Measurements from ENCODE around the gene SRA1.
A peak's percentile ranks its signal among the peaks of the same experiment; 100 is the strongest.
"Not testable (repeated sequence)": the region's sequence is repeated elsewhere in the genome, so short reads cannot be mapped to it uniquely, and the experiment has no call there.

The SRA1 gene

DNA sequence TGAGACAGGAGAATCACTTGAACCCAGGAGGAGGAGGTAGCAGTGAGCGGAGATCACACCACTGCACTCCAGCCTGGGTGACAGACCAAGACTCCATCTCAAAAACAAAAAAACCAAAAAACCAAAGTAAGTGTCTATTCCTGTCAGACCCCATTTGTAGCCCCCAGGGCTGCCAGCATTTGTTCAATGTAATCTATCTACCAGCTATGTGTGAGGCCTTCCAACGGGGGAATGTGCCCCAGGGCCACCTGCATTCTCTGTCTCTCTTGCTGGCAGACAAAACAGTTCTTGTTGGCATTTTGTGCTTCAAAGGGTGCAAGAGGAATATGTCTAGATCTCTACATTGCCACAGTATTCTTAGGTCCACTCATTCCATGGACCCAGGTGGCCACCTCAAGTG, 41.6 kb upstream of the SRA1 start:
- TF ChIP-seq, protein P1, sequence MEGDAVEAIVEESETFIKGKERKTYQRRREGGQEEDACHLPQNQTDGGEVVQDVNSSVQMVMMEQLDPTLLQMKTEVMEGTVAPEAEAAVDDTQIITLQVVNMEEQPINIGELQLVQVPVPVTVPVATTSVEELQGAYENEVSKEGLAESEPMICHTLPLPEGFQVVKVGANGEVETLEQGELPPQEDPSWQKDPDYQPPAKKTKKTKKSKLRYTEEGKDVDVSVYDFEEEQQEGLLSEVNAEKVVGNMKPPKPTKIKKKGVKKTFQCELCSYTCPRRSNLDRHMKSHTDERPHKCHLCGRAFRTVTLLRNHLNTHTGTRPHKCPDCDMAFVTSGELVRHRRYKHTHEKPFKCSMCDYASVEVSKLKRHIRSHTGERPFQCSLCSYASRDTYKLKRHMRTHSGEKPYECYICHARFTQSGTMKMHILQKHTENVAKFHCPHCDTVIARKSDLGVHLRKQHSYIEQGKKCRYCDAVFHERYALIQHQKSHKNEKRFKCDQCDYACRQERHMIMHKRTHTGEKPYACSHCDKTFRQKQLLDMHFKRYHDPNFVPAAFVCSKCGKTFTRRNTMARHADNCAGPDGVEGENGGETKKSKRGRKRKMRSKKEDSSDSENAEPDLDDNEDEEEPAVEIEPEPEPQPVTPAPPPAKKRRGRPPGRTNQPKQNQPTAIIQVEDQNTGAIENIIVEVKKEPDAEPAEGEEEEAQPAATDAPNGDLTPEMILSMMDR (IDR thresholded peaks at IDR 0.05; ENCODE audit: low read length, missing control alignments) = no peak
- no peak for DNase-seq (ENCODE audit: low read depth)

DNA sequence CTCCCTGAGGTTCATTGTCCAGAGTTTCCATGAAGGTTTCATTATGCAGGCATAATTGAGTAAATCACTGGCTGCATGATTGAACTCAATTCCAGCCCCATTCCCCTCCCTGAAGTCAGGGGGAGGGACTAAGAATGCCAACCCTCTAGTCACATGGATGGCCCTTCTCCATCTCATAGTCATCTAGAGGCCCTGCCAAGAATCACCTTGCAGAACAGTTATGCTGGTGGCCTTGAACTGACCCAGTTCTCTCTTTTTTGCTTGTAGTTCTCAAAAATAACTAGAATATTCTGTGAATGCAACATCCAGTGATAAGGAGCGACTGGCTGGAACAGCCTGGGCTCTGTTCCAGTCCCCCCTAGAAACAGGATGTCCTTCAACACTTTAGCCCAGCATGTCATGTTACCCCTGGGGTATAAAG, 39.1 kb upstream of the SRA1 start:
- H3K4me3 ChIP-seq (replicated peaks; ENCODE audit: low read depth, low read length) = no peak overlapping the region
- TF ChIP-seq, protein P1 (IDR thresholded peaks at IDR 0.05; ENCODE audit: low read length, missing control alignments) = no peak
- peak; percentile 62 for DNase-seq (ENCODE audit: low read depth)

More for the DNA sequence above, 41.6 kb upstream of the SRA1 start:
- no peak overlapping the region for H3K4me3 ChIP-seq (replicated peaks; ENCODE audit: low read depth, low read length)

DNA sequence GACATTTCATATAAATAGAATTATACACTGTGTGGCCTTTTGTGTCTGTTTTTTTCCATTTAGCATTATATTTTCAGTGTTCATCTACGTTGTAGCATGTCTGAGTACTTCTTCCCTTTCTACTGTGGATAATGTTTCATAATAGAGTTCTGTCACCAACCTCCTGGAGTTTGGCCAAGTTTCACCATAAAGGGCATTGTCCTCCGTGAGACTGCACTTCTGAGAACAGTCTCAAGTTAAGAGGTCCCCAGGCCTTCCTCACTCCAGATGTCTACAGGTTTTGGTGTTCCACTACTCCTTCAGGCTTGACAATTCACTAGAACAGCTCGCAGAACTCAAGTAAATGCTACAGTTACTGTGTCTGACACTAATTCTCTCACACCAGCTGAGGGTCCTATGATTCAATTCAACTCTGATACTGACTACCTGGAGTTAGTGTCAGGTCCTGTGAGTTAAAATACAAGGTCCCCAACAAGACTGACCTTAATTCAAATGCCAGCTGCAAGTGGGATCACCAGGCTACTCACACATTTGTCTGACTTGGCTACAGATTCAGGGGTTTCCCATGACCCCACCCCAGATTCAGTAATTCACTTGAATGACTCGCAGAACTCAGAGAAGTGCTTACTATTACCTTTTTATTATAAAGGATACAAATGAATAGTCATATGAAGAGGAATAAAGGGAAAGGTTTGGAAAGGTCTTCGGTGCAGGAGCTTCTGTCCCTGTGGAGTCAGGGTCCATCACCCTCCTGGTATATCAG, 38.4 kb upstream of the SRA1 start:
- H3K4me3 ChIP-seq (replicated peaks; ENCODE audit: low read depth, low read length) = no peak overlapping the region
- TF ChIP-seq, protein P1 (IDR thresholded peaks at IDR 0.05; ENCODE audit: low read length, missing control alignments) = no peak
- DNase-seq (ENCODE audit: low read depth) = peak; percentile 49

DNA sequence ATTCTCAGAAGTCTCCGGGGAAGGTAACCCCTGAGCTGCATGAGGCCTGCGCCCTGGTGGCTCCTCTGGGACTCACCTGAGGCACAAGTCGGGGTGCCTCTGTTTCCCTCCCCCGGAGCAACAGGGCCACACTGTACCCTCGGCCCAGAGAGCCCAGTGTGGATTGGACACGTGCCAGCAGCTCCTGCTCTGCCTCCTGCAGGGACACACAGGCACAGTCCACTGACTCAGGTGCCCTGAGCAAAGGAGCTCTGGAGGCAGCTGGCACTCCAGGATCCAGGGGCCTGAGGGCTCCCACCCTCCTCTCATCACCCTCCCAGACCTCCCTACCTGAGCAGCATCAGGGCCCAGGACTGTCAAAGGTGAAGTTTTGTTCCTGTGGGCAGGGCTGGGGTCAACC, 36.9 kb upstream of the SRA1 start:
- DNase-seq (ENCODE audit: low read depth) = no peak
- TF ChIP-seq, protein P1 (IDR thresholded peaks at IDR 0.05; ENCODE audit: low read length, missing control alignments) = no peak
- H3K4me3 ChIP-seq (replicated peaks; ENCODE audit: low read depth, low read length) = no peak overlapping the region

DNA sequence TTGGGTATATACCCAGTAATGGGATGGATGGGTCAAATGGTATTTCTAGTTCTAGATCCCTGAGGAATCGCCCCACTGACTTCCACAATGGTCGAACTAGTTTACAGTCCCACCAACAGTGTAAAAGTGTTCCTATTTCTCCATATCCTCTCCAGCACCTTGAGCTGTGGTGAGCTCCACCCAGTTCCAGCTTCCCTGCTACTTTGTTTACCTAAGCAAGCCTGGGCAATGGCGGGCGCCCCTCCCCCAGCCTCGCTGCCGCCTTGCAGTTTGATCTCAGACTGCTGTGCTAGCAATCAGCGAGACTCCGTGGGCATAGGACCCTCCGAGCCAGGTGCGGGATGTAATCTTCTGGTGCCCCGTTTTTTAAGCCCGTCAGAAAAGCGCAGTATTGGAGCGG, 35.8 kb upstream of the SRA1 start:
- not testable (repeated sequence) for DNase-seq (ENCODE audit: low read depth); H3K4me3 ChIP-seq (replicated peaks; ENCODE audit: low read depth, low read length)

DNA sequence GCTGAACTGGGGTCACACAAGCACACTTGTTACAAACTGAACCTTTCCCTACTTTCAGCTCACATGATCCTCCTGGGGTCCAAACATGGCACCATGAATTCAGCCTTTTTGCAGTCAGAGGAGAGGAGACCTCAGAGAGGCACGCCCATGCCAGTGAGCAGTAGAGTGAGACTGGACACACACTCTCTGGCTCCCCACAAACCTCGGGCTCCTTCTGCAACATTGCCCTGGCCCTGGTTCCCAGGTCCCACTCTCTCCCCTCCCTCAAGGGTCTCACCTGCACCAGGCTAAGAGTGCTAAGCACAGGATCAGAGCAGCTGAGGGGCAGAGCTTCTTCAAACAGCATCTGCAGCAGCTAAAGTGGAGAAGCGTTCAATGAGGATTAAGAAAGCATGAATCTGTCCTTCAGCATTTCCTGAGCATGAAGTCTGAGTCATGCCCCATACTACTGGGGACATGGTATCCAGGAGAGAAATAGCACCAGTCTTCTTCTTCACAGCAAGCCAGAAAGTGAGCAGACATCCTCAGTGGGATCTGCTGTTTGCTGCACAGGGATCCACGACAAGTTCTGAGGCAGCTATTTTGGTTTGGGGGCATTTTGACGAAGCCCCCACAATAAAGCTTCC, 34.6 kb upstream of the SRA1 start:
- TF ChIP-seq, protein P1 (IDR thresholded peaks at IDR 0.05; ENCODE audit: low read length, missing control alignments) = no peak
- H3K4me3 ChIP-seq (replicated peaks; ENCODE audit: low read depth, low read length) = no peak overlapping the region
- peak; percentile 66 for DNase-seq (ENCODE audit: low read depth)

DNA sequence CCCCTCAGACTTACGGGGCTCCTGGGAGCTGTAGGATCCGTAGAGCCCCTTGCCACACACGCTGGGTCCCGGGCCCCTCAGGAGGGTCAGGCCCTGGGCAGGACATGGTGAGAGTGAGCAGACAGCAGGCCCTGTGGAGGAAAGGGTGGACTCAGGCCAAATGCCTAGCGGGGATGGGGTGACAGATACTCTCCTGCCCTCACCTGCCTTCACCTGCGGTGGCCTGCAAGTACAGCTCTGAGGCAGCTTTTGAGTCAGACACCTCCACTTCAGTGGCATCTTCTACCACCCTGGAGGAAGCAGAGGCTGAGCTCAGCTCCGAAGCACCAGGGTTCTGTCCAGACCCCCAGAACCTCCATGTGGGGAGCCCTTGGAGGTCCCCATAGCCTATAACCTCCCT, 33.6 kb upstream of the SRA1 start:
- H3K4me3 ChIP-seq (replicated peaks; ENCODE audit: low read depth, low read length) = no peak overlapping the region
- no peak for DNase-seq (ENCODE audit: low read depth)
- TF ChIP-seq, protein P1 (IDR thresholded peaks at IDR 0.05; ENCODE audit: low read length, missing control alignments) = no peak
